HL-60 (cell line): Measurements from ENCODE around the gene MAPK9.

ENCODE experiments used
- GABPA ChIP-seq: IDR thresholded peaks from 2 replicates; pipeline ENCODE4 v1.6.1; 2012; ENCODE audit warnings: low read depth
- TF ChIP-seq, protein P1 (sequence below): IDR thresholded peaks from one replicate; pipeline ENCODE4 v1.5.1; 2011; ENCODE audit warnings: low read length, control low read depth, inconsistent platforms; ENCODE audit not compliant: insufficient read depth
- TF ChIP-seq, protein P2 (sequence below): IDR thresholded peaks from 2 replicates; pipeline ENCODE4 v1.6.1; 2012; ENCODE audit warnings: low read depth; ENCODE audit not compliant: insufficient replicate concordance

DNA sequence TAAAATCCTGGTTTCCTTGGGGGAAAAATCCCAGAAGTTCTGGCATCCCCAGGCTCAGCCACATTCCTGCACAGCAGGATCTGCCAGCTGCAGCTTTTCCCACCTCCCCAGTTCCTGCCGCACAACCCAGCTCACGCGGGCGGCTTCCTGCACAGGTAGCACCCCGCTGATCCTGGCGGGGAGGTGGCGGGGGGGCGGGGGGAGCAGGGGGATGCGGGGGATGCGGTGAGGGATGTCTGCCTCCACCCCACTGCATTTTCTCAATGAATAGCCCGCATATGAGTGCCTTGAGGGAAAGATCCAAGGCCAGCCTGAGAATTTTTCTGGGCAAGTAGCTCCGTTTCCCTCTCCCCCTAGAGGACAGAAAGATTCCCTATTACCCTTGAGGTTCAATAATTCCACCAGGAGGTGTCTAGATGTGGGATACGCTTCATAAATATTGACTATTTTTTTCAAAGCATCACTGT lies 40.2 kb upstream of the MAPK9 start:
- TF ChIP-seq, protein P1, sequence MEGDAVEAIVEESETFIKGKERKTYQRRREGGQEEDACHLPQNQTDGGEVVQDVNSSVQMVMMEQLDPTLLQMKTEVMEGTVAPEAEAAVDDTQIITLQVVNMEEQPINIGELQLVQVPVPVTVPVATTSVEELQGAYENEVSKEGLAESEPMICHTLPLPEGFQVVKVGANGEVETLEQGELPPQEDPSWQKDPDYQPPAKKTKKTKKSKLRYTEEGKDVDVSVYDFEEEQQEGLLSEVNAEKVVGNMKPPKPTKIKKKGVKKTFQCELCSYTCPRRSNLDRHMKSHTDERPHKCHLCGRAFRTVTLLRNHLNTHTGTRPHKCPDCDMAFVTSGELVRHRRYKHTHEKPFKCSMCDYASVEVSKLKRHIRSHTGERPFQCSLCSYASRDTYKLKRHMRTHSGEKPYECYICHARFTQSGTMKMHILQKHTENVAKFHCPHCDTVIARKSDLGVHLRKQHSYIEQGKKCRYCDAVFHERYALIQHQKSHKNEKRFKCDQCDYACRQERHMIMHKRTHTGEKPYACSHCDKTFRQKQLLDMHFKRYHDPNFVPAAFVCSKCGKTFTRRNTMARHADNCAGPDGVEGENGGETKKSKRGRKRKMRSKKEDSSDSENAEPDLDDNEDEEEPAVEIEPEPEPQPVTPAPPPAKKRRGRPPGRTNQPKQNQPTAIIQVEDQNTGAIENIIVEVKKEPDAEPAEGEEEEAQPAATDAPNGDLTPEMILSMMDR, result no peak
- TF ChIP-seq GABPA, result no peak
- TF ChIP-seq, protein P2, sequence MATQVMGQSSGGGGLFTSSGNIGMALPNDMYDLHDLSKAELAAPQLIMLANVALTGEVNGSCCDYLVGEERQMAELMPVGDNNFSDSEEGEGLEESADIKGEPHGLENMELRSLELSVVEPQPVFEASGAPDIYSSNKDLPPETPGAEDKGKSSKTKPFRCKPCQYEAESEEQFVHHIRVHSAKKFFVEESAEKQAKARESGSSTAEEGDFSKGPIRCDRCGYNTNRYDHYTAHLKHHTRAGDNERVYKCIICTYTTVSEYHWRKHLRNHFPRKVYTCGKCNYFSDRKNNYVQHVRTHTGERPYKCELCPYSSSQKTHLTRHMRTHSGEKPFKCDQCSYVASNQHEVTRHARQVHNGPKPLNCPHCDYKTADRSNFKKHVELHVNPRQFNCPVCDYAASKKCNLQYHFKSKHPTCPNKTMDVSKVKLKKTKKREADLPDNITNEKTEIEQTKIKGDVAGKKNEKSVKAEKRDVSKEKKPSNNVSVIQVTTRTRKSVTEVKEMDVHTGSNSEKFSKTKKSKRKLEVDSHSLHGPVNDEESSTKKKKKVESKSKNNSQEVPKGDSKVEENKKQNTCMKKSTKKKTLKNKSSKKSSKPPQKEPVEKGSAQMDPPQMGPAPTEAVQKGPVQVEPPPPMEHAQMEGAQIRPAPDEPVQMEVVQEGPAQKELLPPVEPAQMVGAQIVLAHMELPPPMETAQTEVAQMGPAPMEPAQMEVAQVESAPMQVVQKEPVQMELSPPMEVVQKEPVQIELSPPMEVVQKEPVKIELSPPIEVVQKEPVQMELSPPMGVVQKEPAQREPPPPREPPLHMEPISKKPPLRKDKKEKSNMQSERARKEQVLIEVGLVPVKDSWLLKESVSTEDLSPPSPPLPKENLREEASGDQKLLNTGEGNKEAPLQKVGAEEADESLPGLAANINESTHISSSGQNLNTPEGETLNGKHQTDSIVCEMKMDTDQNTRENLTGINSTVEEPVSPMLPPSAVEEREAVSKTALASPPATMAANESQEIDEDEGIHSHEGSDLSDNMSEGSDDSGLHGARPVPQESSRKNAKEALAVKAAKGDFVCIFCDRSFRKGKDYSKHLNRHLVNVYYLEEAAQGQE, result no peak
